KOPT-K1 (cell line): ENCODE data around the gene DSCAML1.
"Not testable (repeated sequence)": the region's sequence is repeated elsewhere in the genome, so short reads cannot be mapped to it uniquely, and the experiment has no call there.

ENCODE experiments used
- H3K27ac ChIP-seq: fragments of 200-600 bp; sonication (generic); 2 replicates; pipeline ENCODE4 v1.5.1; 2016; ENCODE audit warnings: antibody characterized with exemption, mild to moderate bottlenecking, low read depth, low read length; ENCODE audit not compliant: poor library complexity, severe bottlenecking
- H3K36me3 ChIP-seq: fragments of 200-600 bp; sonication (generic); 2 replicates; pipeline ENCODE4 v1.5.1; 2017; ENCODE audit warnings: antibody characterized with exemption, mild to moderate bottlenecking, low read length, moderate library complexity; ENCODE audit not compliant: insufficient read depth
- H3K9me3 ChIP-seq: fragments of 200-600 bp; sonication (generic); 2 replicates; pipeline ENCODE4 v1.5.1; 2017; ENCODE audit warnings: antibody characterized with exemption, low read length, mild to moderate bottlenecking; ENCODE audit not compliant: insufficient read depth, poor library complexity, severe bottlenecking

DSCAML1 gene

GRCh38 chr11:117771841-117772240 lies 25.2 kb downstream of the DSCAML1 start:
- H3K9me3 ChIP-seq, result no peaks in the 10 kb centered on the region
- H3K36me3 ChIP-seq, result no peaks in the 10 kb centered on the region
- no peak overlapping the region for H3K27ac ChIP-seq

- H3K36me3 ChIP-seq, result no peaks in the 10 kb centered on the region
- H3K9me3 ChIP-seq, result no peaks in the 10 kb centered on the region
- no peak overlapping the region for H3K27ac ChIP-seq
Measured at GRCh38 chr11:117771197-117771596, 25.8 kb downstream of the DSCAML1 start.

GRCh38 chr11:117770061-117770460 lies 27.0 kb downstream of the DSCAML1 start:
- no peaks in the 10 kb centered on the region for H3K36me3 ChIP-seq
- no peaks in the 10 kb centered on the region for H3K9me3 ChIP-seq
- no peak overlapping the region for H3K27ac ChIP-seq

GRCh38 chr11:117769533-117769932 lies 27.5 kb downstream of the DSCAML1 start:
- Histone ChIP-seq H3K9me3 (no peaks in the 10 kb centered on the region), H3K27ac (no peak overlapping the region), H3K36me3 (no peaks in the 10 kb centered on the region)

- Histone ChIP-seq H3K27ac (no peak overlapping the region), H3K9me3 (no peaks in the 10 kb centered on the region), H3K36me3 (no peaks in the 10 kb centered on the region)
Measured at GRCh38 chr11:117768506-117768905, 28.5 kb downstream of the DSCAML1 start.

- H3K9me3 ChIP-seq, result no peaks in the 10 kb centered on the region
- H3K27ac ChIP-seq, result no peak overlapping the region
- no peaks in the 10 kb centered on the region for H3K36me3 ChIP-seq
Measured at GRCh38 chr11:117767071-117767470, 29.9 kb downstream of the DSCAML1 start.

GRCh38 chr11:117766576-117766975 lies 30.4 kb downstream of the DSCAML1 start:
- H3K27ac ChIP-seq, result no peak overlapping the region
- H3K36me3 ChIP-seq, result no peaks in the 10 kb centered on the region
- H3K9me3 ChIP-seq, result no peaks in the 10 kb centered on the region

GRCh38 chr11:117766026-117766425 lies 31.0 kb downstream of the DSCAML1 start:
- no peaks in the 10 kb centered on the region for H3K9me3 ChIP-seq
- no peaks in the 10 kb centered on the region for H3K36me3 ChIP-seq

GRCh38 chr11:117765068-117765467 lies 31.9 kb downstream of the DSCAML1 start:
- H3K9me3 ChIP-seq, result no peaks in the 10 kb centered on the region
- H3K27ac ChIP-seq, result no peak overlapping the region
- no peaks in the 10 kb centered on the region for H3K36me3 ChIP-seq

More at GRCh38 chr11:117766026-117766425, 31.0 kb downstream of the DSCAML1 start:
- H3K27ac ChIP-seq, result no peak overlapping the region

GRCh38 chr11:117763465-117763864 lies 33.6 kb downstream of the DSCAML1 start:
- H3K27ac ChIP-seq, H3K36me3 ChIP-seq, H3K9me3 ChIP-seq: not testable (repeated sequence)

GRCh38 chr11:117761993-117762392 lies 35.0 kb downstream of the DSCAML1 start:
- H3K27ac ChIP-seq, result no peak overlapping the region
- H3K9me3 ChIP-seq, result no peaks in the 10 kb centered on the region
- no peaks in the 10 kb centered on the region for H3K36me3 ChIP-seq

GRCh38 chr11:117759305-117759704 lies 37.7 kb downstream of the DSCAML1 start:
- no peaks in the 10 kb centered on the region for H3K36me3 ChIP-seq
- H3K9me3 ChIP-seq, result no peaks in the 10 kb centered on the region
- H3K27ac ChIP-seq, result no peak overlapping the region

- H3K36me3 ChIP-seq, result no peaks in the 10 kb centered on the region
- H3K9me3 ChIP-seq, result no peaks in the 10 kb centered on the region
- H3K27ac ChIP-seq, result no peak overlapping the region
Measured at GRCh38 chr11:117754030-117754429, 43.0 kb downstream of the DSCAML1 start.

- H3K27ac ChIP-seq, result no peak overlapping the region
- no peaks in the 10 kb centered on the region for H3K36me3 ChIP-seq
- H3K9me3 ChIP-seq, result no peaks in the 10 kb centered on the region
Measured at GRCh38 chr11:117752721-117753237, 44.2 kb downstream of the DSCAML1 start.

- Histone ChIP-seq H3K9me3 (no peaks in the 10 kb centered on the region), H3K27ac (no peak overlapping the region), H3K36me3 (no peaks in the 10 kb centered on the region)
Measured at GRCh38 chr11:117752071-117752470, 44.9 kb downstream of the DSCAML1 start.

GRCh38 chr11:117750916-117751662 lies 45.9 kb downstream of the DSCAML1 start:
- Histone ChIP-seq H3K27ac (no peak overlapping the region), H3K9me3 (no peaks in the 10 kb centered on the region), H3K36me3 (no peaks in the 10 kb centered on the region)
